Astrocyte of the cerebellum (primary cell): ENCODE measurements around the gene RNF213.

ENCODE experiments used
- DNase-seq: peaks from one replicate; pipeline ENCODE4 v3.0.0-alpha.2; 2011; ENCODE audit warnings: low read depth
- H3K4me3 ChIP-seq: 2 replicates; pipeline ENCODE4 v1.5.1; 2011; ENCODE audit warnings: mild to moderate bottlenecking, low read depth, low read length, moderate library complexity
- in situ Hi-C: cut with HindIII; loops from 2 replicates; pipeline ENCODE4 v1.10.0; 2017; ENCODE audit warnings: low sequenced_read_pairs
- TF ChIP-seq, protein P1 (sequence below): IDR thresholded peaks from 2 replicates; pipeline ENCODE4 v1.5.1; 2012; ENCODE audit warnings: low read length, low read depth, moderate library complexity, mild to moderate bottlenecking; ENCODE audit errors: missing control alignments

Gene RNF213

DNA sequence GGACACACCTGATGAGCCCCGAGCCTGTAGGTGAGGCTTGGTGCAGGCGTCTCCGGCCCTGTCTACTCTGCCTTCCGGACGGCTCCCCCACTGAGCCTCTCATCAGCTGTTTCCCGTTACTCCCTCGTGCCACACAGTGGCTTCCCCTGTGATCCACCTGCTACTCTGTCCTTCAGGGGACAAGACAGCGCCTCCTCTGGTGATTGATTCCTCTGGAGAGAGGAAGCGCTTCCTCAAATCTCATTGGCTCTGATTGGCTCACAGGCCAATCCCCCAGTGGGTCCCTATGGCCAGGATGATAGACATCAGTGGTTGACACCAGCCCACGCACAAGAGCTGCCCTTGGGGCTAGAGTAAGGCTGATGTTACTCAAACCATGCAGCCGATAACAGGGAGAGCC lies 24.0 kb downstream of the RNF213 start:
- no peak for DNase-seq
- TF ChIP-seq, protein P1, sequence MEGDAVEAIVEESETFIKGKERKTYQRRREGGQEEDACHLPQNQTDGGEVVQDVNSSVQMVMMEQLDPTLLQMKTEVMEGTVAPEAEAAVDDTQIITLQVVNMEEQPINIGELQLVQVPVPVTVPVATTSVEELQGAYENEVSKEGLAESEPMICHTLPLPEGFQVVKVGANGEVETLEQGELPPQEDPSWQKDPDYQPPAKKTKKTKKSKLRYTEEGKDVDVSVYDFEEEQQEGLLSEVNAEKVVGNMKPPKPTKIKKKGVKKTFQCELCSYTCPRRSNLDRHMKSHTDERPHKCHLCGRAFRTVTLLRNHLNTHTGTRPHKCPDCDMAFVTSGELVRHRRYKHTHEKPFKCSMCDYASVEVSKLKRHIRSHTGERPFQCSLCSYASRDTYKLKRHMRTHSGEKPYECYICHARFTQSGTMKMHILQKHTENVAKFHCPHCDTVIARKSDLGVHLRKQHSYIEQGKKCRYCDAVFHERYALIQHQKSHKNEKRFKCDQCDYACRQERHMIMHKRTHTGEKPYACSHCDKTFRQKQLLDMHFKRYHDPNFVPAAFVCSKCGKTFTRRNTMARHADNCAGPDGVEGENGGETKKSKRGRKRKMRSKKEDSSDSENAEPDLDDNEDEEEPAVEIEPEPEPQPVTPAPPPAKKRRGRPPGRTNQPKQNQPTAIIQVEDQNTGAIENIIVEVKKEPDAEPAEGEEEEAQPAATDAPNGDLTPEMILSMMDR = no peak
- in situ Hi-C loops = no loop called here
- no peak overlapping the region for H3K4me3 ChIP-seq

- no peak overlapping the region for H3K4me3 ChIP-seq
- TF ChIP-seq, protein P1 = no peak
- in situ Hi-C loops = no loop called here
- DNase-seq = no peak
Observed at GRCh38 chr17:80285237-80285920, 24.7 kb downstream of the RNF213 start.

DNA sequence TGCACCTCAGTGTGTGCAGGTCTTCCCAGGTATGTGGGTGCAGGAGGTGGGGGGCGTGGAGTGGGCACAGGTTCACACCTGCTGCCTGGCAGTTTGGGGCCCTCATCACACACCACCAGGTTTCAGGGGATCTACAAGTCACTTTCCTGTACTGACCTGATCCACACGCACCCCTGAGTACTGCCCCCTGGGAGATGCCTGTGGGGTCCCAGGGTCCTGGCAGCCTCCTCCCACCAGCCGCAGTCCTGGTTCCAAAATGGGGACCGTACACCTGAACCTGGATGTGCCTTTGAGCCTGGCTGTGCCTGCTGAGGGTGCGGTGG lies 25.9 kb downstream of the RNF213 start:
- no peak for DNase-seq
- TF ChIP-seq, protein P1 = no peak
- H3K4me3 ChIP-seq = no peak overlapping the region
- in situ Hi-C loops = no loop called here

DNA sequence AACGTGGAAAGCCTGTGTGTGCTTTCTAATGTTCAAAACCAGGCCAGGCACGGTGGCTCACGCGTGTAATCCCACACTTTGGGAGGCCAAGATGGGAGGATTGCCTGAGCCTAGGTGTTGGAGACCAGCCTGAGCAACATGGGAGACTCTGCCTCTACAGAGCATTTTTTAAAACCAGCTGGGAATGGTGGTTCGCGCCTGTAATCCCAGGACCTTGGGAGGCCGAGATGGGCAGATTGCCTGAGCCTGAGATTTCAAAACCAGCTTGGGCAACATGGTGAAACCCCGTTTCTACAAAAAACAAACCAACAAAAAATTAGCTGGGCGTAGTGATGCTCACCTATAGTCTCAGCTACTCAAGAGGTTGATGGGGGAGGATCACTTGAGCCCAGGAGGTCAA lies 26.4 kb downstream of the RNF213 start:
- TF ChIP-seq, protein P1 = no peak
- no peak overlapping the region for H3K4me3 ChIP-seq
- in situ Hi-C loops = no loop called here
- no peak for DNase-seq

- H3K4me3 ChIP-seq = no peak overlapping the region
- in situ Hi-C loops = no loop called here
- TF ChIP-seq, protein P1 = no peak
- no peak for DNase-seq
Observed at GRCh38 chr17:80287806-80288567, 27.3 kb downstream of the RNF213 start.

- DNase-seq = no peak
- no peak overlapping the region for H3K4me3 ChIP-seq
- in situ Hi-C loops = no loop called here
- TF ChIP-seq, protein P1 = no peak
Observed at GRCh38 chr17:80289616-80290015, 29.0 kb downstream of the RNF213 start.
